ENCODE data around the gene MARCHF2.

MARCHF2 gene

DNA sequence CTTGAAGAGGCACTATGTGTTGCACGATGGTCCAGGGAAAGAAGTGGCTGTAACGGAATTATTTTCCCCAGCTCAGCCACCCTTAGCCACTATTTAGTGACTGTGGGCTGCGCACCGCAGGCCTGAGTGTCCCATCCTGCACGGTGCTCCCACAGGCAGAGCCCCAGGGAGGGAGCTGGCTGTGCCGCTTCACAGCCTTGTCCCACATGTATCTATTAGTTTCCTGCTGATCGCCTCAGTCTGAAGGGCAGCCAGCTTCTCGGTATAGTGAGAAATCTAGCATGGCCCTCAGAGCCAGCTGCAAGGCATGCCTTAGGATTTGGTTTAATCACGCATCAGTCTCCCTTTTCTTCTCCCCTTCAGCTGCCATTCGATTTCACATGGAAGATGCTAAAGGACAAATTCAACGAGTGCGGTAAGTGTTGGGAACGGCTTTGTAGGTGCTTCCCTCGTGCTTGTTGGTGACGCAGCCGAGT, 73.6 kb downstream of the MARCHF2 start:
- Histone ChIP-seq H4K20me1 (ENCODE audit: control insufficient read depth, insufficient read depth, low read depth, low read length) (peaks cover 10% of the 10 kb centered on the region; the same call in 1 of the 2 replicates), H3K4me2 (ENCODE audit: low read length) (no peak overlapping the region), H3K79me2 (ENCODE audit: control insufficient read depth, low read length) (peaks cover 20% of the 10 kb centered on the region), H3K4me3 (ENCODE audit: low read length) (no peak overlapping the region), H3K4me1 (ENCODE audit: control insufficient read depth, low read length) (no peaks in the 10 kb centered on the region), H3K27ac (ENCODE audit: low read depth, low read length) (no peak overlapping the region), H3K27me3 (ENCODE audit: control insufficient read depth, low read length) (no peaks in the 10 kb centered on the region), H3K36me3 (ENCODE audit: control insufficient read depth, low read length) (peaks cover 74% of the 10 kb centered on the region), H3F3A (ENCODE audit: control insufficient read depth, insufficient read depth) (peaks cover 2% of the 10 kb centered on the region; the same call in 1 of the 2 replicates), H3K9me3 (ENCODE audit: control insufficient read depth, insufficient read depth, low read length) (no peaks in the 10 kb centered on the region), H3K9me2 (replicated peaks; ENCODE audit: control insufficient read depth, low read length) (no peaks in the 10 kb centered on the region)
- no peak for TF ChIP-seq CTCF (IDR thresholded peaks at IDR 0.05; ENCODE audit: low read depth, low read length, poor library complexity, severe bottlenecking)
- TF ChIP-seq EZH2phosphoT487 (IDR thresholded peaks at IDR 0.05; ENCODE audit: borderline replicate concordance, low read length) = no peak

DNA sequence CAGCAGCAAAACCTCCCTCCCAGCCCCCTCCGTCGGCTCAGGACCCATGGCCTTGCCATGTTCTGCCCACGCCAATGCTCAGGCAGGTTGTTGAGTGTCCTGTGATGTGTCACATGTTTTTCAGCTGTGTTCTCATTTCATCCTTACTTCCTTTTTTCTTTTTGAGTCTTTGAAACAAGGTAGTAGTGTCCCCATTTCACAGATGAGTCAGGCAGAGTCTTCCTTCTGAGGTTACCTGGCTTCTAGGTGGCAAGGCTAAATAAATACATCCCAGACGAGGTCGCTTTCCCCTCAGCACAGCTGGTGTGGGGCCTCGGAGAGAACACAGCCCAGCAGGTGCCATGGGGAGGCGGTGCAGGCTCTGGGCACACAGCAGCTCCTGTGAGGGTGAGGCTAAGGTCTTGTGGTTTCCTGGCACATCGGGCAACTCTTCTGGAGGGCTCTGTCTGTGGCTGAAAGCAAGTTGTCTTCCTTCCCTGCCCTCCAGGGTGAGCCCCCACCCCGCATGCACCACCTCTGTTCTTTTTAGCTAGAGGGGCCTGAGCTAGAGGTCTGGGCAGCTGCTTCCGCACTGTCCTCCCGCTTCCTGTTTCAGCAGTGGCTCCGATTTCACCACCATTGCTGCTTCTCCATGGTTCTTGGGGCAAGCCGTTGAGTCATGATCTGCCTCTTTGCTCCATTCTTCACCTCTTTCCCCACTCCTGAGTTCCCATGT, 74.2 kb downstream of the MARCHF2 start:
- Histone ChIP-seq H3K4me1 (ENCODE audit: control insufficient read depth, low read length) (no peaks in the 10 kb centered on the region), H3K27me3 (ENCODE audit: control insufficient read depth, low read length) (no peaks in the 10 kb centered on the region), H3K9me2 (replicated peaks; ENCODE audit: control insufficient read depth, low read length) (no peaks in the 10 kb centered on the region), H3K79me2 (ENCODE audit: control insufficient read depth, low read length) (peaks cover 16% of the 10 kb centered on the region), H3K4me3 (ENCODE audit: low read length) (no peak overlapping the region), H3K9me3 (ENCODE audit: control insufficient read depth, insufficient read depth, low read length) (no peaks in the 10 kb centered on the region), H3K4me2 (ENCODE audit: low read length) (no peak overlapping the region), H3K27ac (ENCODE audit: low read depth, low read length) (no peak overlapping the region), H3F3A (ENCODE audit: control insufficient read depth, insufficient read depth) (peaks cover 2% of the 10 kb centered on the region; the same call in 1 of the 2 replicates), H4K20me1 (ENCODE audit: control insufficient read depth, insufficient read depth, low read depth, low read length) (peaks cover 8% of the 10 kb centered on the region; the same call in 1 of the 2 replicates), H3K36me3 (ENCODE audit: control insufficient read depth, low read length) (peaks cover 70% of the 10 kb centered on the region)
- TF ChIP-seq EZH2phosphoT487 (IDR thresholded peaks at IDR 0.05; ENCODE audit: borderline replicate concordance, low read length) (no peak), CTCF (IDR thresholded peaks at IDR 0.05; ENCODE audit: low read depth, low read length, poor library complexity, severe bottlenecking) (no peak)

DNA sequence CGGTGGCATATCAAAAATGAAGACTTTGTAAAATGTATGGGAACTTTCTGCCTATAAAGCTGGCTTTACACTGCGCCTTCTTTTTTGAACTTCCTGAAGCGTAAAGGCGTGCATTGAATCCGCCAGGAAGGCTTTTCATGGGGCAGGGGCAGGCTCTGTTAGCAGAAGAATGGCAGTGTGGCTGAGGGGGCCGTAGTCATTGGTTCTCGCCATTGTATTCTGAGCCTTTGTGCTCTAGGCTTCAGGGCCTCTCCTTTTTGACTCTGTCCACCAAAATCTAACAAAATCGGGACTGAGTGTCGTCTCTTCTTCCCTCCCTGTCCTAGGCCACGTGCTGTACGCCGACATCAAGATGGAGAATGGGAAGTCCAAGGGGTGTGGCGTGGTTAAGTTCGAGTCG, 75.3 kb downstream of the MARCHF2 start:
- Histone ChIP-seq H3K4me1 (ENCODE audit: control insufficient read depth, low read length) (no peaks in the 10 kb centered on the region), H4K20me1 (ENCODE audit: control insufficient read depth, insufficient read depth, low read depth, low read length) (peaks cover 5% of the 10 kb centered on the region; the same call in 1 of the 2 replicates), H3K4me2 (ENCODE audit: low read length) (no peak overlapping the region), H3K79me2 (ENCODE audit: control insufficient read depth, low read length) (peaks cover 5% of the 10 kb centered on the region), H3K4me3 (ENCODE audit: low read length) (no peak overlapping the region), H3F3A (ENCODE audit: control insufficient read depth, insufficient read depth) (peaks cover 2% of the 10 kb centered on the region; the same call in 1 of the 2 replicates), H3K36me3 (ENCODE audit: control insufficient read depth, low read length) (peaks cover 60% of the 10 kb centered on the region), H3K27me3 (ENCODE audit: control insufficient read depth, low read length) (no peaks in the 10 kb centered on the region), H3K9me2 (replicated peaks; ENCODE audit: control insufficient read depth, low read length) (no peaks in the 10 kb centered on the region), H3K27ac (ENCODE audit: low read depth, low read length) (no peak overlapping the region), H3K9me3 (ENCODE audit: control insufficient read depth, insufficient read depth, low read length) (no peaks in the 10 kb centered on the region)
- TF ChIP-seq CTCF (IDR thresholded peaks at IDR 0.05; ENCODE audit: low read depth, low read length, poor library complexity, severe bottlenecking) = no peak
- TF ChIP-seq EZH2phosphoT487 (IDR thresholded peaks at IDR 0.05; ENCODE audit: borderline replicate concordance, low read length) = no peak
